Measurements from ENCODE around the gene UNKL.

The UNKL gene

DNA sequence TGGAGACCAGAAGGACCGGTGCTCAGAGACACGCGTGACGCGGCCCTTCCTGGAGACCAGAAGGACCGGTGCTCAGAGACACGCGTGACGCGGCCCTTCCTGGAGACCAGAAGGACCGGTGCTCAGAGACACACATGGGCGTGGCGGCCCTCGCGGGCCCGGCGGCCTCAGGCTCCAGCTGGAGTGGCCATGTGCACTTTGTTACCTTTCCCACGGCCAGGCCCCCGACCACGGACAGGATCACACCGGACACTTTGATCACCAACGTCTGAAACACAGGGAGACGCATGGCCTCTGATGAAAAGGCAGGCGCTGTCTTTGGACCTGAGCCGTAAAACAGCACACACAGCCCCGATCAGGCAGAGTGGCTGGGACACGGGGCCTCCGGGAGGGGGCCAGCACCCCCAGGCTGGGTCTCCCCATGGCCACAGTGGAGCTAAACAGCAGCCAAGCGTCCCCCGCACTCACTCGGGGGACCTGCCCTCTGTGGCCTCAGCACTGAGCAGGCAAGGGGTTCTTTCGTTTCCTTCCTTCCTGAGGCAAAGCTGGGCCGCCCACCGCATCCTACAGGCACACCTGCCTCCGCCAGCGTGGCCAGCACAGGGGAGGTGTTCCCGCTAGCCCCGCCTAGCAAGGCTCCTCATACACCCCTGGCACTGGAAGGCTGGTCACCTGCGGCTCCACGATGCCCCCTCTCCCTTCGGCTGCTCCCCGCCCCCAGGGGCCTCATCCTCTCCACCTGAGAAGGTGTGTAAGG lies 43.2 kb upstream of the UNKL start:
- TF ChIP-seq ZFX (IDR thresholded peaks at IDR 0.05; ENCODE audit: borderline replicate concordance), result no peak
- TF ChIP-seq, protein P1, sequence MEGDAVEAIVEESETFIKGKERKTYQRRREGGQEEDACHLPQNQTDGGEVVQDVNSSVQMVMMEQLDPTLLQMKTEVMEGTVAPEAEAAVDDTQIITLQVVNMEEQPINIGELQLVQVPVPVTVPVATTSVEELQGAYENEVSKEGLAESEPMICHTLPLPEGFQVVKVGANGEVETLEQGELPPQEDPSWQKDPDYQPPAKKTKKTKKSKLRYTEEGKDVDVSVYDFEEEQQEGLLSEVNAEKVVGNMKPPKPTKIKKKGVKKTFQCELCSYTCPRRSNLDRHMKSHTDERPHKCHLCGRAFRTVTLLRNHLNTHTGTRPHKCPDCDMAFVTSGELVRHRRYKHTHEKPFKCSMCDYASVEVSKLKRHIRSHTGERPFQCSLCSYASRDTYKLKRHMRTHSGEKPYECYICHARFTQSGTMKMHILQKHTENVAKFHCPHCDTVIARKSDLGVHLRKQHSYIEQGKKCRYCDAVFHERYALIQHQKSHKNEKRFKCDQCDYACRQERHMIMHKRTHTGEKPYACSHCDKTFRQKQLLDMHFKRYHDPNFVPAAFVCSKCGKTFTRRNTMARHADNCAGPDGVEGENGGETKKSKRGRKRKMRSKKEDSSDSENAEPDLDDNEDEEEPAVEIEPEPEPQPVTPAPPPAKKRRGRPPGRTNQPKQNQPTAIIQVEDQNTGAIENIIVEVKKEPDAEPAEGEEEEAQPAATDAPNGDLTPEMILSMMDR (IDR thresholded peaks at IDR 0.05), result no peak
- H3K27ac ChIP-seq, result no peak overlapping the region

DNA sequence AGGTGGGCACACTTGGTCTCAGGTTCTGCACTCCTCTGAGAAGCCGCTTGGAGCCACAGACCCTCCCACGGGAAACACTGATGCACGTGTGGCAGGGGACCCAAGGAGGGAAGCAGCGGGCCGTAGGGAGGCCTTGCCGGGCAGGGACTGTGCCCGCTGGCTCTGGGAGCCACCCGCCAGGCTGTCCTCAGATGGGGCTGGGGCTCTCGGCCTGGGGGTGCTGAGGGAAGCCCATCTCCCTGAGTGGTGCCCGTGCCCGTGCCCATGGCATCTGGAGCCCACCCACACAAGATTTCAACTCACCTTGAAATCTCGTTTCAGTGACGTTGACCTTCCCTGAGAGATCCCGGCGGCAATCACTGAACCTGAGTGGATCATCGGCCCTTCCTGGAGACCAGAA lies 42.4 kb upstream of the UNKL start:
- TF ChIP-seq, protein P1 (IDR thresholded peaks at IDR 0.05), result no peak
- TF ChIP-seq ZFX (IDR thresholded peaks at IDR 0.05; ENCODE audit: borderline replicate concordance), result no peak
- no peak overlapping the region for H3K27ac ChIP-seq

DNA sequence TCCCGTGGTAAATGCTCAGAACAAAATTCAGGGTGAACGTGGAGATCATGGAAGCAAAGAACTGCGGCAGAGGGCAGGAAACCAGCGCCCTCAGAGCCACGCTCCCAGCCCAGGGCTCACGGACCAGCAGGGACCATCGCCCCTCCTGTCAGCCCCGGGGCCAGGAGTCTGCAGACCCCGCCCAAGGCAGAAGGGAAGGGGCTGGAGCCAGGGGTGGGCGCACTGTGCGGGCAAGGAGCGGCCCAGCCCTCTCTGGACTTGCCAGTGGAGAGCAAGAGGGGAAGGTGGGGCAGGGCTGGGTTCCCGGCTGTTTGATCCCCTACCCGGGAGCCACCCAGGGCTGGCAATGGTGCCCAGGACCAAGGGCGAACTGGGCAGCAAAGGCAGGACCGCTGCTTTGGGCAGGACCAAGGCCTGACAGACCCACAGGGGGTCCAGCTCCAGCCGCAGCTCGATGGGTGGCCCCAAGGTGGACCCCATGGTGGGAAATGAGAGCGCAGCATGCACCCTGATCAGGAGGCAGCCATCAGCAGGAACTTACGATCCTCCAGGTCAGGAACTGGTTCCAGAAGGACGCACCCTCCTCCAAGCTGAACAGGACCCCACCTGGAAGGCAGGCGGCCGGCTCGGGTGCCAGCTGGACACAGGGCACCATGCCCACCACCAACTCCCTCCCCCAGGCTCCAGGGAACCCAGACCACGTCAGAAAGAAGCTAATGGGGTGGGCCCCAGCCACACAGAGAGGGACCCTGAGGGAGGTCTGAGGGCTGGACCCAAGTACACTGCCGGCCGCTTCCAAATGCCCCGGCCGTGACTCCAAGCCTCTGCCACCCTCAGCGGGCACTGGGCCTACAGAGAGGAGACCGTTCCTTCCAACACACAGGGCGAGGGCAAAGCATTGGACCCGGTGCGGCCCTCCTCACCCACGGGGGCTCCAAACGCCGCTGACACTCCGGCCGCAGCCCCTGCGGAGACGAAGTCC lies 41.0 kb upstream of the UNKL start:
- TF ChIP-seq, protein P1 (IDR thresholded peaks at IDR 0.05), result no peak
- TF ChIP-seq ZFX (IDR thresholded peaks at IDR 0.05; ENCODE audit: borderline replicate concordance), result no peak
- H3K27ac ChIP-seq, result no peak overlapping the region

DNA sequence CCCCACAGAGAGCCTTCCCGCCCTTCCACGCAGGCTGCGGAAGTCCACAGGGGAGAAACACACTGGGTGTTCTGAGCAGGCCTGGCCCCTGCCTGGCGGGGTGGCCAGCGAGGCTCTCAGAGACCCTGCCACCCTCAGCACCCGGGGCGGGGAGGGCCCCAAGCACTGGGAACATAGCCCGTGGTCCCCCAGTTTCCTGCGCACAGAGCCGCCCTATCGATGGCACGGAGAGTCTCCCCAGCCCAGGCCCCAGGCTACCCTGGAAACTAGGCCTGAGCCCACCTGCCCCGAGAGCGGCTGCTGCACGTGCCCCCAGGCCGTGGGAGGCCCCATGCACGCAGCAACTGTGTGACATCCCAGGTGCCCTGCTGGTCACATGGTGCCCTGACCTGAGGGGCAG lies 40.1 kb upstream of the UNKL start:
- no peak overlapping the region for H3K27ac ChIP-seq
- TF ChIP-seq ZFX (IDR thresholded peaks at IDR 0.05; ENCODE audit: borderline replicate concordance), result no peak
- TF ChIP-seq, protein P1 (IDR thresholded peaks at IDR 0.05), result no peak

DNA sequence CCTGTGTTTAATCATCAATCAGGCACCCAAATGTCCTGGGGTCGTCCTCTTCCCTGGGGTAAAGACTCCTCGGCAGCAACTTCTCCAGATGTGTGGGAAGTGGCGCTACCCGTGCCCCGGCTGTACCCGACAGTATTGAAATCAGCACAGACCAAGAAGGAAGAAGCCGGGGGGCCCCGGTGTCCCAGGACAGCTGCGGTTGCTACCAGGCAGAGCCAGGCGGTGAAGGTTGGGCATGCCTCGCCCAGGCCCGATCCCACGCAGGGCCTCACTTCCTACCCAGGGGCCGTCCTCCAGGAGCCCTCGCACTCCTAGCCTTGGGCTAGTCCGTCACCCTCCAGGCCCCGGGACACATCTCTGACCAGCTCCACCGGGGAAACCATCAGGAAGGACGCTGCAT lies 38.8 kb upstream of the UNKL start:
- H3K27ac ChIP-seq, result no peak overlapping the region
- TF ChIP-seq, protein P1 (IDR thresholded peaks at IDR 0.05), result no peak
- no peak for TF ChIP-seq ZFX (IDR thresholded peaks at IDR 0.05; ENCODE audit: borderline replicate concordance)

DNA sequence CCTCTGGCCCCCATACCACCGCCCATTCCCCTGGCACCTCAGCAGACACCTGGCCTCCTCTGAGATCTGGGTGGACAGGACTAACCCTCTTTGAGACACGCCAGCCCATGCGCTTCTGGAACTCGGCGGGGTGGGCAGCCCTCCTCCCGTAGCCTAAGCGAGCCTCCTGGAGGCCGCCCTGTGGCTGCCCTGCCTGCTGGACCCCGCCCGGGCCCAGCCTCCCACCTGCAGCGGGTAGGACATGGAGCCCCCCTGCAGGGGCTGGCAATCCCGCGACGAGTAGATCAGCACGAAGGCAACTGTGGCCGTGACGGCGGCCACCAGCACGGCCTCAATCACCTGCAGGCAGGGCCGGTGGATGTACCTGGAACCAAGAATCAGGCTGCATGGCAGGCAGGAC lies 38.0 kb upstream of the UNKL start:
- no peak overlapping the region for H3K27ac ChIP-seq
- no peak for TF ChIP-seq ZFX (IDR thresholded peaks at IDR 0.05; ENCODE audit: borderline replicate concordance)

DNA sequence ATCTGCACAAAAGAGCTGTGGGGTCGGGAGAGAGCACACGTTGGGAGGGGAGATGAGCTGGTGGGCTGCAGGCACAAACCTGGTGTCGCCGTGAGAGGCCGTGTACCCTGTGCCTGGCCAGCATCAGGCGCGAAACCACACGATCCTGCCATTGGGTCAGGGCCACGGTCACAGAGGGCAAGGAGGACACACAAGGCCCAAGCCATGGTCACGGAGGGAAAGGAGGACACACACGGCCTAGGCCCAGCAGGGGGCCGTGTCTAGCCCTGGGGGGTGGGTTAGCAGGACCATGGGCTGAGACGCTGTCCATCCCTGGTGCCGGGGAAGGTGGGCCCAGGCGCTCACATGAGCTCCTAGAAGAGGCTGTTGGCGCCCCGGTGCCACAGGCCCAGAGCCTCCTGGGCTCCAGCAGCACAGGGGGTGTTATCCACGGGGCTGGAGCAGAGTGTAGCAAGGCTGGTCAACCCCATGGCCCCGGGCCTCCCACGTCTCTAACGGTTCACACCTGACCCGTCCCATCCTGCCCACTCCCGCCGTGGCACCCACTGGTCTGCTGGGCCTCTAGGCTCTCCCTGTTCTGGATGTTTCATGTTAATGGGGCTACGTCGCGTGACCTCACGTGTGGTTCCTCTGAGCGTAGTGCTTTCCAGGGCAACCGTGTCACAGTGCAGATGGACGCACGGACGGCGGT lies 37.3 kb upstream of the UNKL start:
- no peak for TF ChIP-seq ZFX (IDR thresholded peaks at IDR 0.05; ENCODE audit: borderline replicate concordance)
- TF ChIP-seq, protein P1 (IDR thresholded peaks at IDR 0.05), result no peak
- no peak overlapping the region for H3K27ac ChIP-seq

Measured in 22Rv1 (cell line).